ENCODE measurements around the gene TIMP2. TPM values are rescaled to one million over a fixed set of nuclear protein-coding genes. Genes with fewer than 3 reads are reported as not detected.

TIMP2 gene
- total RNA-seq, 1 experiment from 2014 or later = 29.0 TPM

GRCh38 chr17:78952706-78953105, 27.5 kb upstream of the TIMP2 start:
- no peak overlapping the region for H2AFZ ChIP-seq (ENCODE audit: low read length)
- H2BK5ac ChIP-seq (ENCODE audit: insufficient read length, low read length) = no peak overlapping the region
- no peaks in the 10 kb centered on the region for H3K23me2 ChIP-seq (ENCODE audit: insufficient read length, low read depth, low read length, poor library complexity, severe bottlenecking)
- H2BK12ac ChIP-seq (ENCODE audit: insufficient read length, low read depth, low read length) = no peak overlapping the region
- H3K56ac ChIP-seq (ENCODE audit: insufficient read length, low read depth, low read length) = no peak overlapping the region
- H2AK5ac ChIP-seq (ENCODE audit: insufficient read length, low read length) = no peak overlapping the region
- no peak overlapping the region for H4K8ac ChIP-seq (replicated peaks; ENCODE audit: insufficient read length, low read depth, low read length)
- H3K9me3 ChIP-seq (ENCODE audit: control insufficient read depth, low read depth, low read length) = peaks cover 10% of the 10 kb centered on the region
- no peak overlapping the region for H3K23ac ChIP-seq (ENCODE audit: insufficient read length, low read depth, low read length)
- H3K4me2 ChIP-seq (ENCODE audit: insufficient read depth, insufficient read length, low read length) = no peak overlapping the region
- H3K79me2 ChIP-seq (ENCODE audit: insufficient read depth, low read length) = no peaks in the 10 kb centered on the region
- H2BK15ac ChIP-seq (ENCODE audit: low read depth, low read length) = no peak overlapping the region
- WGBS (ENCODE audit: extremely low coverage, insufficient read length, low lambda C conversion rate) = no CpG with 5 or more reads among the region's 10 CpGs
- no peaks in the 10 kb centered on the region for H3K4me1 ChIP-seq (ENCODE audit: insufficient read depth, low read length)
- TF ChIP-seq CTCF (conservative IDR thresholded peaks at IDR 0.05) = no peak
- no peak overlapping the region for H3K9ac ChIP-seq (ENCODE audit: extremely low read depth, insufficient read length, low read length)
- Mint-ChIP-seq H3K9me3 (peaks cover 17 to 20% of the 10 kb centered on the region in 2 experiments), H3K4me1 (peaks cover 2 to 29% of the 10 kb centered on the region in 2 experiments; a peak in 3 of 4 replicates), H3K27ac (no peak overlapping the region), H3K27me3 (ENCODE audit: low read depth) (peaks cover 10% of the 10 kb centered on the region), H3K36me3 (ENCODE audit: insufficient read depth in 1 of 3, low read depth in 3 of 3) (peaks cover 4 to 17% (median 7%) of the 10 kb centered on the region in 3 experiments; a peak in 6 of 7 replicates), H3K4me3 (no peak overlapping the region)
- H2BK20ac ChIP-seq (ENCODE audit: low read depth, low read length, poor library complexity, severe bottlenecking) = no peak overlapping the region
- no peak overlapping the region for H4K91ac ChIP-seq (ENCODE audit: insufficient read length, low read depth, low read length)
- no peak overlapping the region for H3T11ph ChIP-seq (ENCODE audit: low read length)
- H4K5ac ChIP-seq (ENCODE audit: insufficient read length, low read depth, low read length) = no peak overlapping the region
- no peaks in the 10 kb centered on the region for H4K20me1 ChIP-seq (ENCODE audit: control insufficient read depth, insufficient read depth, insufficient read length)
- H3K14ac ChIP-seq (ENCODE audit: insufficient read depth, low read length) = no peak overlapping the region
- H3K27ac ChIP-seq (ENCODE audit: insufficient read length, low read depth, low read length) = no peak overlapping the region
- no peaks in the 10 kb centered on the region for H3K79me1 ChIP-seq (ENCODE audit: insufficient read depth, low read depth, low read length, poor library complexity, severe bottlenecking)
- H3K18ac ChIP-seq (ENCODE audit: insufficient read length, low read depth, low read length) = no peak overlapping the region
- DNase-seq = no peak
- H3K4ac ChIP-seq (ENCODE audit: low read depth, low read length) = no peak overlapping the region
- no peak overlapping the region for H2BK120ac ChIP-seq (ENCODE audit: low read depth, low read length, poor library complexity, severe bottlenecking)
- no peaks in the 10 kb centered on the region for H3K27me3 ChIP-seq (ENCODE audit: insufficient read depth, low read length)

All from H9 (cell line).